HG02884 (cell line): Measurements from ENCODE around the gene ZBTB20.

Source experiments
- ATAC-seq: cut with Tn5 transposase; IDR thresholded peaks from one replicate; pipeline ENCODE4 v1.9.1; 2021; ENCODE audit warnings: mild to moderate bottlenecking, moderate library complexity; ENCODE audit not compliant: unreplicated experiment

ZBTB20 gene

GRCh38 chr3:115022199-115022598 lies 124.9 kb downstream of the ZBTB20 start:
- no peak for ATAC-seq

- ATAC-seq = no peak
Observed at GRCh38 chr3:115021061-115021460, 126.0 kb downstream of the ZBTB20 start.

- ATAC-seq = no peak
Observed at GRCh38 chr3:115019900-115020299, 127.2 kb downstream of the ZBTB20 start.

- ATAC-seq = no peak
Observed at GRCh38 chr3:115018694-115019093, 128.4 kb downstream of the ZBTB20 start.

- no peak for ATAC-seq
Observed at GRCh38 chr3:115007966-115008365, 139.1 kb downstream of the ZBTB20 start.

GRCh38 chr3:115004201-115005140 lies 142.6 kb downstream of the ZBTB20 start:
- no peak for ATAC-seq

- ATAC-seq = no peak
Observed at GRCh38 chr3:114998971-114999579, 148.0 kb downstream of the ZBTB20 start.

- ATAC-seq = no peak
Observed at GRCh38 chr3:114994554-114995341, 152.3 kb downstream of the ZBTB20 start.

GRCh38 chr3:114985776-114986175 lies 161.3 kb downstream of the ZBTB20 start:
- no peak for ATAC-seq

GRCh38 chr3:114983248-114983647 lies 163.8 kb downstream of the ZBTB20 start:
- ATAC-seq = no peak

- peak; percentile 99 for ATAC-seq
Observed at GRCh38 chr3:114974387-114974786, 172.7 kb downstream of the ZBTB20 start.

- no peak for ATAC-seq
Observed at GRCh38 chr3:114973536-114973935, 173.6 kb downstream of the ZBTB20 start.

- no peak for ATAC-seq
Observed at GRCh38 chr3:114967168-114967567, 179.9 kb downstream of the ZBTB20 start.

GRCh38 chr3:114962189-114962588 lies 184.9 kb downstream of the ZBTB20 start:
- ATAC-seq = no peak

- ATAC-seq = no peak
Observed at GRCh38 chr3:114958930-114959329, 188.2 kb downstream of the ZBTB20 start.

GRCh38 chr3:114953800-114954199 lies 193.3 kb downstream of the ZBTB20 start:
- no peak for ATAC-seq

- ATAC-seq = no peak
Observed at GRCh38 chr3:114953215-114953799, 193.8 kb downstream of the ZBTB20 start.

GRCh38 chr3:114942773-114943172 lies 204.3 kb downstream of the ZBTB20 start:
- ATAC-seq = no peak

- no peak for ATAC-seq
Observed at GRCh38 chr3:114941626-114942309, 205.3 kb downstream of the ZBTB20 start.

- ATAC-seq = no peak
Observed at GRCh38 chr3:114939920-114940319, 207.2 kb downstream of the ZBTB20 start.
